Activated CD4-positive, alpha-beta T cell treated with anti-CD3 and anti-CD28 coated beads, Interleukin-2, amount 50 U/mL, for 16 hours (primary cell): Measurements from ENCODE around the gene PPP1R27.
"Not testable (repeated sequence)": the region's sequence is repeated elsewhere in the genome, so short reads cannot be mapped to it uniquely, and the experiment has no call there.

Source experiments
- DNase-seq: peaks from one replicate; pipeline ENCODE4 v3.0.0-alpha.2; 2020

The PPP1R27 gene

DNA sequence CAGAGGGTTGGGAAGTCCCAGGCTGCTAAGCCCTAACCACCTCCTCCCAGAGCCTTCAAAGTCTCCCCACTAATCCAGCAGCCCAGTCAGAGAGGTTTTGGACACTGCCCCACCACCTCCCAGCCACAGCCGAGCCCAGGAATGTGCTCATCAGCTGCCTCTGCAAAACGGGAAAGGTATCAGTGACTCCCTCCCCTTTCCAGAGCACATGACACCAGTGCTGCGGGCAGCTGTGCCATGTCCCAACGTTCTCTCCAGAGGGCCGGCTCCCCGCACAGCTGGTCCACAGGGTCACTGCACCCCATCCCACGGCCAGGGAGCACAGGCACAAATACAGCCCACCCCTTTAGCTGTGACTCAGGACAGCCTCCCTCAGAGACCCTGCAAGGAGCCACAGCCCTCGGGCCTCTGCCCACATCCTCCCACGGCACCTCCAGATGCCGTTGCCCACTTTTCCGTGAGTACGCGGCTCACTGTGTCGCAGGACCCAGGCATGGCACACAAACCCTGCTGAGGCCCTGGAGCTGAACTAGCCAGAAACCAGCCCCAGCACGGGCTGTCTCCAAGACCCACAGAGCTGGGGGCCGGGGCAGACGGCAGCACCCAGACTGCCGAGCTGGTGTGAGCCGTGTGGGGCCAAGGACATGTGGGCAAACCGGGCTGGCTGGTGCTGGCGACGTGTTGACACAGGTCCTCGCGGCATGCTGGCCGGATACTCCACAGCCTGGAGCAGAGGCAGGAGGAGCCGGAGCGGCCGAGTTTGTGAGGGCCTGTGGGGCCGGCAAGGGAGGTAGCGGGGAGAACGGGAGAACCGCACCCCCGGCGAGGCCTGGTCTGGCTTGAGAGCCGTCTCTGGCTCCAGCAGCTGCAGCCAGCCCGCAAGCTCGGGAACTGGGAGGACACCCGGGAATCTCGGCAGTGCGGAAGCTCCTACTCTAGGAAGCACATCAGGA, 6.3 kb upstream of the PPP1R27 start:
- DNase-seq: no peak

DNA sequence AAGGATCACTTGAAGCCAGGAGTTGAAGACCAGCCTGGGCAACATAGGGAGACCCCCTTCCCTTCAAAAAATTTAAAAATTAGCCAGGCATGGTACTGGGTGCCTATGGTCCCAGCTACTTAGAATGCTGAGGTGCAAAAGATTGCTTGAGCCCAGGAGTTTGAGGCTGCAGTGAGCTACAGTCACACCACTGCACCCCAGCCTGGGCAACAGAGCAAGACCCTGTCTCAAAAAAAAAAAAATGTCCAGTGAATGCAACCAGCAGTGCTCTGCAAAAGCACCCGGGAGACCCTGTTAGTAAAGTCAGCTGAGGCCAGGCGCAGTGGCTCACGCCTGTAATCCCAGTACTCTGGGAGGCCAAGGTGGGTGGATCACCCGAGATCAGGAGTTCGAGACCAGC, 5.2 kb upstream of the PPP1R27 start:
- not testable (repeated sequence) for DNase-seq

DNA sequence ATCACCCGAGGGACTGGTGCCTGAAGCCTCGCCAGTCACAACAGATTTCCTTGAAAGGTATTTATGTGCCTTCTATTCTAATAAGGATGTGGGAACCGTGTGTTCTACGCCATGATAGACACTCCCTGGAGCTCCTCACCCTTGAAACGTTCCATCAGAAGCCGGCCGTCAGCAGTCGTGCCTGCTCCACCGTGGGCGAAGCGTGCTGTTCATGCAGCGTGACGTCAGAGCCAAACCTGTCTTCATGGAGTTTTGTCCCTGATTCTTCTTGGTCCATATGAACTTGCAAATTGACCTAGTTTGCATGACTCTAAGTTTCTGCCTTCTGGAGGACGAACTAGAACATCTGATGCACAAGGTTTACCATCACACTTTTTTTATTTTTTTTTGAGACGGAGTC, 4.5 kb upstream of the PPP1R27 start:
- no peak for DNase-seq

DNA sequence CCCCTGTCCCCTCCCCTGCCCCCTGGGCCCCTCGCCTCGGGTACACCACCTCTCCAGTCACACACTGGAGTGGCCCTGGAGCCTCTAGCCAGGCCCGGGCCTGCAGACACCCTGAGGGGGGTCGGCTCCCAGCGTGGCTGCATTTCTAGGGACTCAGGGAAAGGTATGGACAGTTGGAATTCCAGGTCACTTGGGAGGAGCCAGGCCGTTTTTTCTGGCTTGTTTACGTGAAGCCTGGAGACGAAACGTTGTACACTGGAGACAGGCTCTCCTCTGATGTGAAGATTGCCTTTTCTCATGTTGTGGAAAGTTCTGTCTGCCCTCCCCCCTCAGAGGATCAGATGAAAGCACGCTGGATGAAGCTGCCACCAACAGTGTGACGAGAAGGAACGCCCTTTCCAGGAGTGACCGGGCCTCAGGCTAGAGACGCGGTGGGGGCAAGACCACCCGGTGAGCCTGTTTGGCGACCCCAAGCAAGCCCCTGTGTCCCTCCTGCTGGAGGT, 4.0 kb upstream of the PPP1R27 start:
- DNase-seq: no peak

DNA sequence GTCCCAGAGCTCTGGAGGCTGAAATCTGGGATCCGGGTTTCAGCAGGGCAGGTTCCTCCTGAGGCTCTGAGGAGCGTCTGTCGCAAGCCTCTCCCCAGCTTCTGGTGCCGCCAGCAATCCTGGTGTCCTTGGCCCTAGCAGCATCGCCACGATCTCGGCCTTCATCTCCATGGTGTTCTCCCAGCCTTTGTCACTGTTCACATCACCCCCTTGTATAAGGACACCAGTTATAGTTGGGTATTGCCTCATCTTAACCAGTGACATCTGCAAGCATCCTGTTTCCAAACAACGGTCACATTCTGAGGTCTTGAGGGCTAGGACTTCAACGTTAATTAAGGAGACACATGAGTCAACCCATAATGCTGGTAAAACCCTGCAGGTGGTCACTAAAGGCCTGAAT, 2.8 kb upstream of the PPP1R27 start:
- no peak for DNase-seq

DNA sequence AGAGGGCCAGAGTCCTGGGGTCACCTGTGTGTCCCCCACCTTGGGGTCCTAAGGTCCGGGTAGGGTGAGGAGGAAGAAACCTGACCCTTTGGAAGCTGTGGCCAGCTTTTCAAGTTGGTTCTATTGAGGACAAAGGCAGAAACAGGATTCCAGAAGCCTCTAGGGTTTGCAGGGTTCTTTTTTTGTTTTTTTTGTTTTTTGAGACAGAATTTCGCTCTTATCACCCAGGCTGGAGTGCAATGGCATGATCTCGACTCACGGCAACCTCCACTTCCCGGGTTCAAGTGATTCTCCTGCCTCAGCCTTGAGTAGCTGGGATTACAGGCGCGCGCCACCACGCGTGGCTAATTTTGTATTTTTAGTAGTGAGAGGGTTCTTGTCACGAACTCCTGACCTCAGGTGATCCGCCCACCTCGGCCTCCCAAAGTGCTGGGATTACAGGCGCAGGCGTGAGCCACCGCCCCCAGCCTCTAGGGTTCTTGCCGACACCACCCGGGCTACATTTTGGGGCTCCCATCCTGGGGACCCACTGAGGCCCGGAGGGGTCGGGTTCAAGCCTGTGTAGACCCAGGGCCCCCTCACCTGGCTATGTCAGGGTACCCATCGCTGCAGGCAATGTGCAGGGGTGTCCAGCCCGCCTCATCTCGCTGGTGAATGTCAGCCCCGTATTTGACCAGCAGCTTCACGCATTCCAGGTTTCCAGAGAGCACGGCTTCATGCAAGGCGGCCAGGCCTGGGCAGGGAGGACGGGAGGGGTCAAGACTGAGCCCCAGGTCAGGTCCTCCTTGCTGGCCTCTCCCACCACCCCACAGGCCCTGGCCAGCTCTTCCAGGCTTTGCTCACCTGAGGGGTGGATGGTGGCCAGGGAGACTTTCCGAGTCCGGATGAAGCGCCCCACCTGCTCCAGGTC, 674 bp downstream of the PPP1R27 start:
- no peak for DNase-seq

DNA sequence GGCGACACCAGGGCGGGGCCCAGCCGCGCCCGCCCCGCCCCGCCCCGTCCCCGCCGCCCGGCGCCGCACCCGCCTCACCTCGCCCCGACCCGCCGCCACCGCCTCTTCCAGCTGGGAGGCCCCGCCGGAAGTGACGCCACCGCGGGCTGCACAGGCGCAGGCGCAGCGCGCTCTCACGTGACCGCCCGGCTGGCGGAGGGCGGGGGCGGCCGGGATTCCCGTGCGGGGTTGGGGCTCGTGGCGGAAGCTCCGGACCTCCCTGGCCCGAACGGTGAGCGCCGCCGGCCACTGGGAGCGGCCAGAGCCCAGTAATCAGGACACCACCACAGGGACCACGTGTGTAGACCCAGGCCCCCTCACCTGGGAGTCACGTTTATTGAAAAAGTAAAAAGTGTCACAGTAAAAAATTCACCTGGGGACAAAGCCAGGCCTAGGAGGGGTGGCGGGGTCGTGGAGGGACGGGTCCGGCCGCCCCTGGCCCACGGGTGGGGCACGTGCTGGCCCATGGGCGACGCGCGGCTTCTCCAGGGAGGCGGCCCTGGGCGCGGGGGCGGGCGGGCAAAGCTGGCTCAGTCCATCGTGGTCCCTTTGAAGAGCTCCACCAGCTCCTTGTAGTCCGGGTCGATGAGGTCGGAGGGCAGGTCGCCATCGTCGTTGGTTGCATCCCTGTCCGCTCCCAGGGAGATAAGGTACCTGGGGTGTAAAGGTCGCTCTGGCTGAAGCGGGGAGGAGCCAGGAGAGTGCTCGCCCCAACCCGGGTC, 1.5 kb downstream of the PPP1R27 start, which contains the start of gene MCRIP1:
MCRIP1 (minus strand) TSS at position 132 of the 761 bp plus-strand sequence. CDS start 8,785 bp downstream, outside the sequence.
- peak; percentile 96 for DNase-seq

DNA sequence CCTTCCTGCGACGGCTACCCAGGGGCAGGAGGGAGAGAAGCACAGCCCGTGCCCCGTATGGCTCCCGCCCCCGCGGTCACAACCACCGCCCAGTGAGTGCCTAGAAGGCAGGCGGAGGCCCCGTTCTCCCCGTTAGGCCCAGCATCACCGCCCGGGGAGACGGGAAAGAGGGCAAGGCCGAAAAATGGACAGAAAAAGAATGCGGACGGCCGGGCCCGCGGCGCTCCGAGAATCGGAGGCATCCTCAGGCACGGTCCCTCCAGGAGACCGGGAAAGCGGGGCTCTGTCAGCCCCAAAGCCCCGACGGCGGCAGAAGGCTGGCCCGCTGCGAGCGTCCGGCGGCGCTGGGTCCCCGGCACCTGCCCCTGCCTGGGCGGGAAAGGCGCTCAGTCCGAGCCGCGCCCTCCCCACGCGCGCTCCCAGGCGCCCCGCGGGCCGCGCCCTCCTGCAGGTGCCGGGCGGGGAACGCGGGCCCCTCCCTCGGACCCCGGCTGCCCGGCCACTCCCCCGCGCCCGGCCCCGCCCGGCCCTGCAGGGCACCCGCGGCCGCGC, 2.2 kb downstream of the PPP1R27 start:
- no peak for DNase-seq

DNA sequence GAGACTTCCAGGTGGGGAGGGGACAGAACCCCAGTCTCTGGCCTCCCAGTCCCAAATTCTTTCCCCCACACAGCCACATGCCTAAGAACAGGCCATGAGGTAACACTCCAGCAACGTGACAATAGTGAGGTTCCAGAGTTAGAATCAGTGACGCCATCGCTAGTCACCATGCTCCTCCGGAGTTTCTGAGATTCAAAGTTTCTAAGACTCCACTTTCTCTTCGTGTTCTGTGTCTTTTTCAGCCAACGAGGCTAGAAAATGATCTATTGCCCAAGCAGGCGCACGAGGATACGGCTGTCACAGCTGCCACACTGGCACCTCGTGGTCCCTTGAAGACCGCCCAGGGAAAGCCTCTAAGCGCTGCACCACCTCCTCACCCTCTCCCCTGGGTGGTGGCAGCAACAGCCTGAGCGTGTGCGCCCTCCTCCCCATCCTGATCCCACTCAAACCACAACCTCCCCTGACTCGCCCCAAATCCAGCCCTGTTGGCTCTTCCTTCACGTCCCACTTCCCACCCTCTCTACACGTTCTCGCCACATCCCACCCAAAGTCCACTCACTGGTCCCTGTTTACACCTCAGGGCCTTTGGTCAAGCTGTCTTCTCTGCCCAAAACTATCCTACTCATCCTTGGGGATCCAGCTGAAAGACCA, 2.8 kb downstream of the PPP1R27 start:
- DNase-seq: peak; percentile 46

DNA sequence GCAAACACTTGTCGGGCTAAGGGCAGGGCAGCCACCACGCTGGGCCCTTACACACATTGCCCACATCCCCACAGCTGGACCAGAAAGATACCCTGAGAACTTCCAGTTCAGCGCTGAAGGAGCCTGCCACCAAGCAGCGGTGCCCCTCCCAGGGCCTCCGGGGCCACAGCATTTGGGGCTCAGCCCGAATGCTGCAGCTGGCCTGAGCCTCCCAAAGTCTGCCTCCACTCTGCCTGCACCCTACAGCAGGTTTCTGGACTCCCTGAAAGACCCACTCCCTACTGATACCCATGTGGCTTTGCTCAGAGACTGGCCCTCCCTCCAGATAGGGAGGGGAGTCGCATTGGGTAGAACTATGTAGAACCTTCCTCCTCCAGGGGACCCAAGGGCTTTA, 3.3 kb downstream of the PPP1R27 start:
- peak; percentile 28 for DNase-seq

DNA sequence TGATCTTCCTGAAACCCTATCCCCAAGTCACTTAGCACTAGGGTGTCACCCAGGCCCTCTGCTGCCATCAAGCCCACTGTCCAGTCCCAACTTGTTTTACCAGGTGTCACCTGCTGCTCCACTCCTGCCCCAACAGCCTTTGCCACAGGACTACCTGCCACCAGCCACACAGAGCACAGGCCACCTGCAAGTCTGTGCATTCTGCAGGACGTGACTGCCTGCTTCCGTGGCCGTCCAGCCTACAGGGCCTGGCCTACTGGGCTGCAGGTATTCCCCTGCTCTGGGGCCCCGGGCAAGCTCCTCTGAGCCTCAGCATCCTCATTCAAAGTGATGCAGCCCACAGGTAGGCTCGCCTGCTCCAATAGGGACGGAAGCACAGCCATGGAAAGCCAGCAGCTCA, 5.0 kb downstream of the PPP1R27 start:
- no peak for DNase-seq

DNA sequence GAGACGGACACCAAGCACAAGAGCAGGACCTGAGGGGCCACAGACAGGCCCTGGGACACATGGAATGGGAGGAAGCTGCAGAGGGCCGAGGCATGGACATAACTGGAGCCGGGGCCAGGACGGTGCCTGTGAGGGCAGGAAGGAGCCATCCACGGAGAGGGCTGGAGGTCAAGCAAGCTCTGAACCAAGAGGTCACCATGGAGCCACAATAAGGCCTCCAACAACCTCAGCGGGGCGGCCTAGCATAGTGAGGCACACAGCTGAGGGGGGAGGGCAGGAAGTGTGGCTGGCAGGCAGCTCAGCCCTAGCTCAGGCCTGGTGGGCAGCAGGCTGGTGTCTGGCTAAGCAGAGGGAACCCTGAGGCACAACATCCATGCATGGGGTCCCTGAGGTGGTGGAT, 6.2 kb downstream of the PPP1R27 start:
- no peak for DNase-seq

DNA sequence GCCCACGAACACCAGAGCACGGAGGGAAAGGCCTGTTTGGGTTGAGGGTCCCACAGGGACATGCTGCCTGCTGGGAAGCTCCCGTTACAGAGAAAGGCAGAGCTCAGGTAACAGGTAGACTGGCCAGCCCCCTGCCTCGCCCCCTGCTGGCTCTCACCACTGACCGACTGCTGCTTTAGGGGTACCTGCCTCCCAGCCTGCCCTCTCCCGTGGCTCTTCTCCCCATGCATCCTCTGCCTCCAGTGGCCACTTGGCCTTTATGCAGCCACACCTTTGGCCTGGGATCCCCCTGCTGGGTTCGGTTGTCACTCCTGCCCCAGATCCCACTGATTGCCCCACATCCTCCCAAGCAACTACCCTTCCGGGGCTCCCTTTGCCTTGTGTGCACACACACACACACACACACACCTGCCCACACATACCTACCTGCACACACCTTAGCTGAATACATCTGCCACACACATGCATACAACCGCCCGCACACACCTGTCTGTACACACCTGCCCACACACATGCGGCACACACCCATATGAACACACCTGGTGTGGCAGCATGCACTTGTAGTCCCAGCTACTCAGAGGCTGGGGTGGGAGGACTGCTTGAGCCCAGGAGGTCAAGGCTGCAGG, 8.9 kb downstream of the PPP1R27 start:
- no peak for DNase-seq

DNA sequence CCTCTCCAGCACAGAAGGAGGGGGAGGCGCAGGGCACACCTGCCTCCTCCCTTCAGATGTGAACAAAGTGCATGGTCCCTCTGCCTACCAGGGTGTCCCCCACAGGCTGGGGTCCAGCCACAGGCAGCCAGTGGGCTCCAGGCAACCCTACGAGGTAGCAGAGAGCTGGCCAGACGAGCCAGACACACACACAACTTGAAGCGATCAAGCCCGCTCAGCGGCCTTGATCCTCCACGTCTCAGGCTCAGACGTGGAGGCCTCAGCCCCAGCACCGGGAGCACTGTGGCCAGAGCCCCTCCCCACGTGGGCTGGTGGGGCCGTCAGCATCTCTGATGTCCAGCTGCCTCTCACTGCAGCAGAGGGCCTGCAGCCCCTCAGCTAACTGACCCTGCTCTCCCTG, 10.3 kb downstream of the PPP1R27 start:
- no peak for DNase-seq

DNA sequence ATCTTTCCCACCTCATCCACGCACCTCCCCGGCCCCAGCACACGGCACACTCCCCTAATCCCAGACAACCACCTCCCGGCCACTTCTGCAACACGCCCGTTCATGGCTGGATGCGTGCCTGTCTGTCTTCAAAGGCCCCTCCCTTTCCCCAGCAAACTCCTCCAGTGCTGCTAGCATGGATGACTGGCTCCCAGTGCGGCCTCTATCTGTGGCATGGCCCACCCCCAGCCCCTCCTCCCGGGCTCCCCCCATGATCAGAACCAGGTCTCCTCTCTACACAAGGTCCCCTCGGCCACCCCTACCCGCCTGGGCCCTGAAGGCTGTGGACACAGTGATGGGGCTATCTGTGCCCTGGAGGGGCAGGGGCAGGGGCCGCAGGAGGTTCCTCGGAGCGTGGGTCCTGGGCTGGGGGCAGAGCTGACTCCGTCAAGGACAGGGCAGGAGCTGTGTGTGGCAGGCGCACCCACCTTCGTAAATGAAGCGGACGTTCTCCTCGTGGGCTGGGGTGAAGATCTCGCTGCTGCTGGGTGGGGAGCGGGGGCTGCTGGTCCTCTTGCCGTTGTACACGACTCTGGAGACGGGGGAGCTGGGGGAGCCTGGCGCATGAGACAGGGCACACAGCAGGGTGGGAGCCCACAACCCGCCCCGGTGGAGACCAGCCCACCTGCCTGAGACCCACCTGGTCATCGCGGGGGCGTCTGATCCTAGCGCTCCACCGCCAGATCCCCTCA, 10.9 kb downstream of the PPP1R27 start:
- no peak for DNase-seq

DNA sequence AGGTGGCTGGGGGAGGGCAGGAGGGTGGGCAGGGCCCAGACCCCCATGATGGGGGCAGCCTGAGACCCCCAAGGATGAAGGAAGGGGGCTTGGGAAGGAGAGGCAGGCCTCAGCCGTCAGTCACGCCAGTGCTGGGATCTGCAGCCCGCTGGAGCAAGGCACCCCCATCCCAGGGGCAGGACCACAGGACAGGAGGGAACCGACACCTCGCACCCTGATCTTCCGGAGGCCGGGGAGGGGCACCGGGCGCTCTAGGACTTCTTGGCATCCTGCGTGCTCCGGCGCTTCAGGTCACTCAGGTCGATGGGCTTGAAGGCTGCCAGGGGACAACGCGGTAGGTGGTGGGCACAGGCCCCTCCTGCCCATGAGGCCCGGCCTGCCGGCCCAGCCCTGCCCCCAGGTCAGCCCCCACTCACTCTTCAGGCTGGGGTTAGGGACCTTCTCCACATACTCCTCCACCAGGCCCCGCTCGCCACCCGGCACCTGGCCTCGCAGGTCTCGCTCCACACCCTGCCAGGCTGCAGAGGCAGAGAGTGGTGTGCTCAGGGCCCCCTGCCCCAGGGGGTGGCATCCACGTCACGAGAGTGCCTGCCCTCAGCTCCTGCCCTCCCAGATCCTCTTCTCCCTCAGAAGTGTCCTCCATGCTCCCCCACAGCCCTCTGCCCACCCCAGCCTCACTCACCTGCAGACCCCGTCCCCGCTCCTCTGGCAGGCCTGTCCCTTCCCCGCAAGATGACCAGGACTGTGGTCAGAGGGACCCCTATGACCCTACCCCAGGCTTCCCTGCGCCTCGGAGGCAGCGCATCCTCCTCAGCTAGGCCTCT, 11.6 kb downstream of the PPP1R27 start:
- no peak for DNase-seq

DNA sequence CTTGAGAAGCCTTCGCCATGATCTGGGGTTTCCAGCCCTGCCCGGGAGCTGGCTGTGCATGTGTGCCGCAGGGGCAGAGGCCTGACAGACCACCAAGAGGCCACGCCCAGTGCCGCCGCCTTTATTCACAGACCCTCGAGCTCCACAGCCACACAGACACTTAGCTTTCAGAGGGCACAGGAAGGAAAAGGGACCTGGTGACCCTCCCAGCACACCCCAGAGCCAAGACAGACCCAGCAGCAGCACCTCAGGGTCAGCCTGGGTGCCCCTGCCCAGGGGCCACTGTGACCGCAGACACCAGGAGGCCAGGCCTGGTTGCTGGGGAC, 12.6 kb downstream of the PPP1R27 start:
- DNase-seq: no peak

DNA sequence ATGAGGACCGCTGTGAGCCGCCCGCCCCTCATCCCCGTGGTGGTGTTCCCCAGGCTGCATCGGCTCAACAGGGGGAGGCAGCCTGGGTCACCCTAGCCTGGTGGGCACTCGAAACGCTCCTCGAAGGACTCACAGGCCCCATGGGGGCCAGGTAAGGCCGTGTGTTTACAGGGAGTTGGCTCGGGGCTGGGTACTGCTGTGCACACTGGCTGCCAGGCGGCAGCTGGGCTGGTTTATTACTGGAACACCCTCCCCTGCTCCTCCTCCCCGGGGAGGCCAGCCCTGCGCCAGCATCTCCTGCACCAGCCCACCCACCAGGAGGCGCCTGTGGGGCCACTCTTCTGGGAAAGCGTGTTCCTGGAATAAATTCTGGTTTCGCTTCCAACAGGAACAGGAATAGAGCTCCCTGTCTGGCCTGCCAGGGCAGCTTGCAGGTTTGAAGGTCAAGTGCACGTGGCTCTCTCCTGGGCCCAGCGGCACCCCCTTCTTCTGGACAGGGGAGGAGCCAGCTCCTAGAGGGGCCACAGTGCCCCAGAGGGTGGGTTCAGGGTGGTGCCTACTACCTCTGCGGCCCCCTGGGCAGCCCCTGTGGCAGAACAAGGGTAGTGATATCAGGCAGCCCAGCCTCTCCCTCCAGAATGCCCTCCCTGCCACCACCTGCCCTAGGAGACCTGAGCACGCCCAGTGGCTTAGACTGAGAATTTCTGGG, 13.1 kb downstream of the PPP1R27 start:
- peak; percentile 55 for DNase-seq

DNA sequence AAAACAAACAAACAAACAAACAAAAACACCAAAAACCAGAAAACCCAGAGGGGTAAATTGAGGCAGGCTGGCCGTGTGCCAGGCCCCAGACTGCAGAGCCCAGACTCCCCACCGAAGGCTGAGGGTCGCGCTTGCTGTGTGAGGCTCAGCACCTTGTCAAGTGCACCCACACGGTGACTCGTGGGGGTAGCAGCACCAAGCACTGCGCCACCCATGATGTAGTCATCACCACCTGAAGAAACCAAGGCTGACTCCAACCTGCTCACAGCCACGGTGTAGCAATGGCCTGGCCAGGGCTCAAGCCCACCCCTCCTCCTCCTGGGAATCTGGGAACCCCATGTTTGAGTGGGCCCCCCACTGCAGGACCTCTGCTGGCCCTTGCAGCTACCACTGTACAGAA, 13.7 kb downstream of the PPP1R27 start:
- no peak for DNase-seq
